HFF-Myc (cell line): ENCODE data around the gene TDO2.
A peak's percentile ranks its signal among the peaks of the same experiment; 100 is the strongest.

Experiments
- DNase-seq: peaks from one replicate; pipeline ENCODE4 v3.0.0-alpha.2; 2011; ENCODE audit warnings: low read depth; ENCODE audit errors: extremely low read depth
- H3K4me3 ChIP-seq: replicated peaks from 2 replicates; pipeline ENCODE4 v1.5.1; 2011; ENCODE audit warnings: low read depth, mild to moderate bottlenecking, control low read depth, low read length
- CTCF ChIP-seq: IDR thresholded peaks from 2 replicates; pipeline ENCODE4 v1.5.1; 2012; ENCODE audit warnings: mild to moderate bottlenecking, low read depth, low read length, control low read depth; ENCODE audit errors: missing control alignments

Gene TDO2

DNA sequence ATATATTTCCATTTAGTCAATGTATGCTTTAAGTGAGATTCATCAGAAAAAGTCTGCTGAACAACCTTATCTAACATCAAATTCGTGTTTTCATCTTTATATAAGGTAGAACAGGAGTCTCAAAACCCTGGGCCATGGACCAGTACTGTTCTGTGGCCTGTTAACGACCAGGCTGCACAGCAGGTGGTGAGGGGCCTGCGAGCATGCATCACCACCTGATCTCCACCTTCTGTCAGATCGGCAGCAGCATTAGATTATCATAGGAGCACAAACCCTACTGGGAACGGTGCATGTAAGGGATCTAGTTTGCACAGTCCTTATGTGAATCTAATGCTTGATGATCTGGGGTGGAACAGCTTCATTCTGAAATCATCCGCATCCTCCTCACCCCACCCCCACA is 47.0 kb downstream of the TDO2 start:
- H3K4me3 ChIP-seq = no peak overlapping the region
- no peak for TF ChIP-seq CTCF
- DNase-seq = no peak

GRCh38 chr4:155952501-155952901 is 49.0 kb downstream of the TDO2 start:
- DNase-seq = no peak
- H3K4me3 ChIP-seq = peak overlapping the region; percentile 51; the same call in 1 of the 2 replicates
- no peak for TF ChIP-seq CTCF

- H3K4me3 ChIP-seq = peak within 1 kb of the TSS; percentile 51
- peak; percentile 44 for TF ChIP-seq CTCF
- peak; percentile 63 for DNase-seq
Measured at GRCh38 chr4:155953151-155954117, 49.9 kb downstream of the TDO2 start, which contains the start of gene CTSO. TSS of gene CTSO (minus strand) at chr4:155953866. CDS start at chr4:155953847, 19 bp downstream.

- TF ChIP-seq CTCF = no peak
- DNase-seq = no peak
- H3K4me3 ChIP-seq = peak overlapping the region; percentile 51
Measured at GRCh38 chr4:155954118-155954685, 50.7 kb downstream of the TDO2 start.

GRCh38 chr4:155954939-155955338 is 51.4 kb downstream of the TDO2 start:
- TF ChIP-seq CTCF = no peak
- no peak for DNase-seq
- no peak overlapping the region for H3K4me3 ChIP-seq

DNA sequence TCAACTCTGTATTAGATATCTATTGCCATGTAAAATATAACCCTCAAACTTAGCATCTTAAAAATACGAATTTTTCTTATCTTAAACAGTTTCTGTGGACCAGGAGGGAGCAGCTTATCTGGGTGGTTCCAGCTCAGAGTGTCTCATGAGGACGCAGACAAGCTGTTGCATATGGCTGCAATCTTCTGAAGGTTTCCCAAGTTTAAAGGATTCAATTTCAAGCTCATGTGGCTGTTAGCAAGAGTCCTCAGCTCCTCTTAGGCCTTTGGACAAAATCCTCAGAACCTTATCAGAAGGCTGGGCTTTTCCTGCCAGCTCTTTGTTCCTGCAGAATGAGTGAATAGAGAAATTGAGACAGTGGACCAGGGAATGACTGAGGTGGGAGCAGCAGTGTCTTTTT is 53.0 kb downstream of the TDO2 start:
- no peak for DNase-seq
- no peak for TF ChIP-seq CTCF
- no peak overlapping the region for H3K4me3 ChIP-seq
